Smooth muscle cell (in vitro differentiated cells): ENCODE data around the gene CPNE5. TPM values are rescaled to one million over a fixed set of nuclear protein-coding genes. Genes with fewer than 3 reads are reported as not detected.

Experiments
- DNase-seq: peaks from one replicate; lab custom pipeline; 2025; ENCODE audit not compliant: unreplicated experiment; lab: John Stamatoyannopoulos, UW
- H2AFZ ChIP-seq: fragments of 200-600 bp; sonication (generic); 2 replicates; pipeline ENCODE4 v1.6.0; 2016; ENCODE audit warnings: antibody characterized with exemption, low read depth, mild to moderate bottlenecking
- H3F3A ChIP-seq: fragments of 200-600 bp; sonication (generic); 2 replicates; pipeline ENCODE4 v1.6.0; 2017; ENCODE audit warnings: antibody characterized with exemption, low read depth
- H3K27ac ChIP-seq: fragments of 200-600 bp; sonication (generic); 2 replicates; pipeline ENCODE4 v1.5.1; 2016; ENCODE audit warnings: low read depth, mild to moderate bottlenecking
- H3K27me3 ChIP-seq: fragments of 200-600 bp; sonication (generic); 2 replicates; pipeline ENCODE4 v1.6.1; 2016; ENCODE audit warnings: low read depth, mild to moderate bottlenecking
- H3K36me3 ChIP-seq: fragments of 200-600 bp; sonication (generic); 2 replicates; pipeline ENCODE4 v1.5.1; 2016; ENCODE audit warnings: low read depth
- H3K4me1 ChIP-seq: fragments of 200-600 bp; sonication (generic); 2 replicates; pipeline ENCODE4 v1.5.1; 2016; ENCODE audit warnings: low read depth
- H3K4me2 ChIP-seq: fragments of 200-600 bp; sonication (generic); 2 replicates; pipeline ENCODE4 v1.6.0; 2016; ENCODE audit warnings: mild to moderate bottlenecking
- H3K4me3 ChIP-seq: fragments of 200-600 bp; sonication (generic); 2 replicates; pipeline ENCODE4 v1.5.1; 2016; ENCODE audit warnings: mild to moderate bottlenecking
- H3K79me2 ChIP-seq: fragments of 200-600 bp; sonication (generic); 2 replicates; pipeline ENCODE4 v1.6.0; 2016; ENCODE audit warnings: low read depth, mild to moderate bottlenecking
- H3K9ac ChIP-seq: fragments of 200-600 bp; sonication (generic); 2 replicates; pipeline ENCODE4 v1.6.0; 2016; ENCODE audit warnings: low read depth
- H3K9me3 ChIP-seq: fragments of 200-600 bp; sonication (generic); replicated peaks from 2 replicates; pipeline ENCODE4 v1.5.1; 2016; ENCODE audit warnings: low read depth
- H4K20me1 ChIP-seq: fragments of 200-600 bp; sonication (generic); 2 replicates; pipeline ENCODE4 v1.6.0; 2016; ENCODE audit warnings: low read depth
- WGBS: methylation state at CpG from one replicate; pipeline ENCODE4 v1.1.7; 2016; ENCODE audit warnings: low lambda C conversion rate; 5-methylcytosine and 5-hydroxymethylcytosine counted together
- polyA plus RNA-seq: library from polyadenylated mRNA; unstranded; fragments of >200 nt; fragmentation: Nextera tagmentation; extraction: Ambion mirVana; gene quantifications from 2 replicates; pipeline ENCODE4 v1.2.1, GENCODE V29; 2016
- total RNA-seq: library from RNA; depleted of rRNA; stranded (reverse); fragments of >200 nt; gene quantifications from 2 replicates; pipeline ENCODE4 v1.2.3, GENCODE V29; 2014
- TF ChIP-seq, protein P1 (sequence below): fragments of 200-600 bp; sonication (generic); IDR thresholded peaks from 2 replicates; pipeline ENCODE4 v1.5.1; 2017; ENCODE audit warnings: borderline replicate concordance, mild to moderate bottlenecking, antibody characterized with exemption; ENCODE audit not compliant: insufficient read depth, poor library complexity, severe bottlenecking

The CPNE5 gene
- total and polyA plus RNA-seq, 2 experiments from 2014 or later: 1.0 TPM; not detected in 1

GRCh38 chr6:36744304-36744673 is 95.0 kb downstream of the CPNE5 start:
- no peaks in the 10 kb centered on the region for H4K20me1 ChIP-seq
- H3K9ac ChIP-seq: no peak overlapping the region
- no peaks in the 10 kb centered on the region for H3K9me3 ChIP-seq
- H3K4me1 ChIP-seq: no peaks in the 10 kb centered on the region
- H3K4me3 ChIP-seq: no peak overlapping the region
- H3K27me3 ChIP-seq: no peaks in the 10 kb centered on the region
- no peaks in the 10 kb centered on the region for H3F3A ChIP-seq
- TF ChIP-seq, protein P1, sequence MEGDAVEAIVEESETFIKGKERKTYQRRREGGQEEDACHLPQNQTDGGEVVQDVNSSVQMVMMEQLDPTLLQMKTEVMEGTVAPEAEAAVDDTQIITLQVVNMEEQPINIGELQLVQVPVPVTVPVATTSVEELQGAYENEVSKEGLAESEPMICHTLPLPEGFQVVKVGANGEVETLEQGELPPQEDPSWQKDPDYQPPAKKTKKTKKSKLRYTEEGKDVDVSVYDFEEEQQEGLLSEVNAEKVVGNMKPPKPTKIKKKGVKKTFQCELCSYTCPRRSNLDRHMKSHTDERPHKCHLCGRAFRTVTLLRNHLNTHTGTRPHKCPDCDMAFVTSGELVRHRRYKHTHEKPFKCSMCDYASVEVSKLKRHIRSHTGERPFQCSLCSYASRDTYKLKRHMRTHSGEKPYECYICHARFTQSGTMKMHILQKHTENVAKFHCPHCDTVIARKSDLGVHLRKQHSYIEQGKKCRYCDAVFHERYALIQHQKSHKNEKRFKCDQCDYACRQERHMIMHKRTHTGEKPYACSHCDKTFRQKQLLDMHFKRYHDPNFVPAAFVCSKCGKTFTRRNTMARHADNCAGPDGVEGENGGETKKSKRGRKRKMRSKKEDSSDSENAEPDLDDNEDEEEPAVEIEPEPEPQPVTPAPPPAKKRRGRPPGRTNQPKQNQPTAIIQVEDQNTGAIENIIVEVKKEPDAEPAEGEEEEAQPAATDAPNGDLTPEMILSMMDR: no peak
- no peak overlapping the region for H3K4me2 ChIP-seq
- H3K27ac ChIP-seq: no peak overlapping the region
- 32% methylated on average over 2 of the region's 2 CpGs for WGBS
- H3K36me3 ChIP-seq: no peaks in the 10 kb centered on the region
- no peak overlapping the region for H2AFZ ChIP-seq
- DNase-seq: no peak
- H3K79me2 ChIP-seq: no peaks in the 10 kb centered on the region

DNA sequence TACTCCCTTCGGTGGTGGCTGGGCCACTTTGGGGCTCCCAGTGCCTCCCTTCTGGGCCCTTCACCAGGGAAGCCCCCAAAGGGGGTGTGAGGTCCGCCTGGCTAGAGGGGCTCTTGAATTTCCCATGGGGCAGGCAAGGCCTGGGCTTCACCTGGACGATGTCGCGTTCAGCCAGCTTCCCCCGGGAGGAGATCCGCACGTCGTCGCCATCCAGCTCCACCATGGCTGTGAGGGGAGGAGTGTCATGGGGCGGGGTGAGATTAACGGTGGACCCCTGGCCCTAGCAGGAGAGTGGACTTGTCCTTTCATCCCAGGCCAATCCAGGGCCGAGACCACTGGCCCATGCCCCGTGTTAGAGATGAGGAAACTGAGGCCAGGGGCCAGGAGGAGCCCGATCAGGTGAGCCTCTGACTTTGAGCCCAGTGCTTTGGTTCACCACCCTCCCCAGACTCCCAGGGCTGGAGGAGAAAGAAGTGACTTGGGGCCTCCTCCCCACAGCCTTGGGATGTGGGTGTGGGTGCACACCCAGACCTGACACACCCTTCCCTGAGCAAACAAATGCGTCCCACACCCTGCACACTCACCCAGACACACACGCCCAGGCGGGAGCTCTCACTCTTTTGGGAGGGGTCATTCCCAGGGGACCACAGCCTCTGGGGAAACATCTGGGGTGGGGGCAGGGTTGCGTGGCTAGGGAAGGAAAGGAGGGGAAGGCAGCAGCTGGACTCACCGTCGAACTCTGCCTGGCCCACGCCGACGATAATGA is 95.5 kb downstream of the CPNE5 start:
- Histone ChIP-seq H3K9me3 (no peaks in the 10 kb centered on the region), H2AFZ (no peak overlapping the region), H3K79me2 (no peaks in the 10 kb centered on the region), H4K20me1 (no peaks in the 10 kb centered on the region), H3K4me3 (no peak overlapping the region), H3K36me3 (no peaks in the 10 kb centered on the region), H3K4me1 (no peaks in the 10 kb centered on the region), H3K9ac (no peak overlapping the region), H3K27ac (no peak overlapping the region), H3K4me2 (no peak overlapping the region), H3K27me3 (no peaks in the 10 kb centered on the region), H3F3A (no peaks in the 10 kb centered on the region)
- DNase-seq: no peak
- TF ChIP-seq, protein P1: no peak
- WGBS: 83% methylated on average over 24 of the region's 24 CpGs

GRCh38 chr6:36743032-36743431 is 96.2 kb downstream of the CPNE5 start:
- H4K20me1 ChIP-seq: no peaks in the 10 kb centered on the region
- H3K4me1 ChIP-seq: no peaks in the 10 kb centered on the region
- H3K27me3 ChIP-seq: no peaks in the 10 kb centered on the region
- WGBS: 75% methylated on average over 5 of the region's 5 CpGs
- H2AFZ ChIP-seq: no peak overlapping the region
- H3K9me3 ChIP-seq: no peaks in the 10 kb centered on the region
- H3K79me2 ChIP-seq: no peaks in the 10 kb centered on the region
- no peak for DNase-seq
- H3K36me3 ChIP-seq: no peaks in the 10 kb centered on the region
- no peak overlapping the region for H3K4me2 ChIP-seq
- no peak overlapping the region for H3K4me3 ChIP-seq
- no peak overlapping the region for H3K27ac ChIP-seq
- TF ChIP-seq, protein P1: no peak
- no peak overlapping the region for H3K9ac ChIP-seq
- no peaks in the 10 kb centered on the region for H3F3A ChIP-seq

- Histone ChIP-seq H4K20me1 (no peaks in the 10 kb centered on the region), H3K27me3 (no peaks in the 10 kb centered on the region), H3K4me2 (no peak overlapping the region), H3K79me2 (no peaks in the 10 kb centered on the region), H3F3A (no peaks in the 10 kb centered on the region), H3K4me1 (no peaks in the 10 kb centered on the region), H3K9me3 (no peaks in the 10 kb centered on the region), H2AFZ (no peak overlapping the region), H3K36me3 (no peaks in the 10 kb centered on the region), H3K9ac (no peak overlapping the region), H3K4me3 (no peak overlapping the region), H3K27ac (no peak overlapping the region)
- no peak for DNase-seq
- TF ChIP-seq, protein P1: no peak
- 96% methylated on average over 19 of the region's 19 CpGs for WGBS
Observed at GRCh38 chr6:36742146-36742545, 97.1 kb downstream of the CPNE5 start.
